Upper lobe of left lung (tissue), 6 donors: Measurements from ENCODE around the gene UBE2F. TPM values are rescaled to one million over a fixed set of nuclear protein-coding genes. Genes with fewer than 3 reads are reported as not detected.
A peak's percentile ranks its signal among the peaks of the same experiment; 100 is the strongest.

Experiments
- ATAC-seq, 2 donors: fragments of 200-7000 bp; cut with Tn5 transposase; one replicate each; pipeline ENCODE4 v1.9.1; 2022; ENCODE audit warnings: mild to moderate bottlenecking in 2 of 2, moderate library complexity in 2 of 2; ENCODE audit not compliant: low FRiP score in 2 of 2
- DNase-seq, 2 donors: peaks; one replicate each; pipeline ENCODE4 v3.0.0-alpha.2; 2019 to 2020
- H3K27ac ChIP-seq, 4 donors: fragments of 200-600 bp; sonication (generic); one replicate each; pipeline ENCODE4 v1.5.1; 2016 to 2019
- H3K27me3 ChIP-seq, 4 donors: fragments of 200-600 bp; sonication (generic); one replicate each; pipeline ENCODE4 v1.5.1; 2017 to 2019
- H3K36me3 ChIP-seq, 4 donors: fragments of 200-600 bp; sonication (generic); one replicate each; pipeline ENCODE4 v1.5.1; 2016 to 2019
- H3K4me1 ChIP-seq, 4 donors: fragments of 200-600 bp; sonication (generic); one replicate each; pipeline ENCODE4 v1.5.1; 2018 to 2019
- H3K4me3 ChIP-seq, 4 donors: fragments of 200-600 bp; sonication (generic); one replicate each; pipeline ENCODE4 v1.5.1; 2017 to 2019; ENCODE audit warnings: mild to moderate bottlenecking in 2 of 4, moderate library complexity in 1 of 4
- H3K9me3 ChIP-seq, 4 donors: fragments of 200-600 bp; sonication (generic); one replicate each; pipeline ENCODE4 v1.5.1; 2018 to 2019
- EP300 ChIP-seq, 4 donors: sonication (generic); formaldehyde crosslinking; IDR thresholded peaks; one replicate each; pipeline ENCODE4 v1.5.1; 2017; ENCODE audit warnings: antibody characterized with exemption in 4 of 4, control low read depth in 2 of 4
- POLR2A ChIP-seq, 4 donors: fragments of 450-650 bp; IDR thresholded peaks; one replicate each; pipeline ENCODE4 v1.5.1; 2016 to 2017; ENCODE audit warnings: antibody characterized with exemption in 4 of 4, mild to moderate bottlenecking in 2 of 4
- POLR2AphosphoS5 ChIP-seq, 2 donors: sonication (generic); formaldehyde crosslinking; IDR thresholded peaks; one replicate each; pipeline ENCODE4 v1.5.1; 2017; ENCODE audit warnings: antibody characterized with exemption in 2 of 2
- WGBS, 2 donors: methylation state at CpG; one replicate each; pipeline ENCODE4 v1.1.5; 2017 to 2018; 5-methylcytosine and 5-hydroxymethylcytosine counted together
- total RNA-seq, 6 donors: library from RNA; depleted of rRNA in 4 of 6; stranded (reverse); fragments of >200 nt in 4 of 6; gene quantifications; one replicate each; pipeline versions ENCODE4 v1.1.0 to v1.2.1, GENCODE V29; 2016 to 2021
- TF ChIP-seq, protein P1 (sequence below), 6 experiments: fragments of 450-650 bp in 4 of 6; fragments of 200-600 bp in 2 of 6; sonication (generic) in 2 of 6; IDR thresholded peaks; one replicate each; pipeline ENCODE4 v1.5.1; 2016 to 2019; ENCODE audit warnings: antibody characterized with exemption in 6 of 6
- donor health status: DM: no; HTN: no; CAD: no; lungs with moderate emphysema.
- donor health status: DM: no; HTN: yes; CAD: no; lungs with severe emphysema.

The UBE2F gene
- total RNA-seq, 6 donors from 2014 or later, result 11.5 to 65.5 (median 39.8) TPM

DNA sequence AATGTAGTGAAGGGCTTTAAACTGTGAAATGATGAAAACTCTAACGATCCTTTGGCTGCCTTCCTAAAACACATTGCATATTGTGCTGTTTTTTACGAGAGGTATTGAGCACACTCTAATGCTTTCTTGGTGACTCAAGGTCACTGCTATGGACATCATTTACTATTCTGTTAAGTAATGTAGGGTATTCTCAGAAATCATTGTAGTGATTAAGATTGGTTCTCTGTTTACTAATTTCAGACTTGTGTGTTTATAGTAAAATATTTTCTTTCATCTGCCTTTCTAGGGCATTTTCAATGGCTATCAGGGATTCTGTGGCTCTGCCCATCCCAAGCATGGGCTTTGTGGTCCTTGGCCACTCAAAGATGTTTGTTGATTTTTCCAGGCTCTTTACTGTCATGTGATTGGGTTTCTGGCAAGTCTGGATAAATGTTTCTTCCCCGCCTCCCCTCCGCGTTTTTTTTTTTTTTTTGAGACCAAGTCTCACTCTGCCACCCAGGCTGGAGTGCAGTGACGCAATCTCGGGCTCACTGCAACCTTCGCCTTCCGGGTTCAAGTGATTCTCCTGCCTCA lies 29.3 kb downstream of the UBE2F start:
- 48 to 53% methylated on average over 9 of the region's 9 CpGs for WGBS, 2 donors
- DNase-seq (peak in 1 of 2 donors; percentile 50), ATAC-seq (no peak)
- TF ChIP-seq EP300 (IDR thresholded peaks at IDR 0.05) (no peak), POLR2AphosphoS5 (IDR thresholded peaks at IDR 0.05) (no peak), POLR2A (IDR thresholded peaks at IDR 0.05) (no peak)
- TF ChIP-seq, protein P1, sequence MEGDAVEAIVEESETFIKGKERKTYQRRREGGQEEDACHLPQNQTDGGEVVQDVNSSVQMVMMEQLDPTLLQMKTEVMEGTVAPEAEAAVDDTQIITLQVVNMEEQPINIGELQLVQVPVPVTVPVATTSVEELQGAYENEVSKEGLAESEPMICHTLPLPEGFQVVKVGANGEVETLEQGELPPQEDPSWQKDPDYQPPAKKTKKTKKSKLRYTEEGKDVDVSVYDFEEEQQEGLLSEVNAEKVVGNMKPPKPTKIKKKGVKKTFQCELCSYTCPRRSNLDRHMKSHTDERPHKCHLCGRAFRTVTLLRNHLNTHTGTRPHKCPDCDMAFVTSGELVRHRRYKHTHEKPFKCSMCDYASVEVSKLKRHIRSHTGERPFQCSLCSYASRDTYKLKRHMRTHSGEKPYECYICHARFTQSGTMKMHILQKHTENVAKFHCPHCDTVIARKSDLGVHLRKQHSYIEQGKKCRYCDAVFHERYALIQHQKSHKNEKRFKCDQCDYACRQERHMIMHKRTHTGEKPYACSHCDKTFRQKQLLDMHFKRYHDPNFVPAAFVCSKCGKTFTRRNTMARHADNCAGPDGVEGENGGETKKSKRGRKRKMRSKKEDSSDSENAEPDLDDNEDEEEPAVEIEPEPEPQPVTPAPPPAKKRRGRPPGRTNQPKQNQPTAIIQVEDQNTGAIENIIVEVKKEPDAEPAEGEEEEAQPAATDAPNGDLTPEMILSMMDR (IDR thresholded peaks at IDR 0.05), result no peak
- H3K27ac ChIP-seq, result no peak overlapping the region
- H3K9me3 ChIP-seq, result no peaks in the 10 kb centered on the region
- H3K27me3 ChIP-seq, result no peaks in the 10 kb centered on the region
- no peak overlapping the region for H3K4me3 ChIP-seq
- H3K36me3 ChIP-seq, result peaks cover 4 to 28% (median 9%) of the 10 kb centered on the region in 4 donors
- no peaks in the 10 kb centered on the region for H3K4me1 ChIP-seq

- no peaks in the 10 kb centered on the region for H3K9me3 ChIP-seq
- 70 to 71% methylated on average over 4 of the region's 4 CpGs for WGBS, 2 donors
- H3K36me3 ChIP-seq, result peaks cover 0 to 18% (median 4%) of the 10 kb centered on the region in 4 donors
- H3K27me3 ChIP-seq, result no peaks in the 10 kb centered on the region
- no peak overlapping the region for H3K27ac ChIP-seq
- ATAC-seq (no peak), DNase-seq (no peak)
- H3K4me1 ChIP-seq, result no peaks in the 10 kb centered on the region
- H3K4me3 ChIP-seq, result no peak overlapping the region
- no peak for TF ChIP-seq EP300 (IDR thresholded peaks at IDR 0.05)
- TF ChIP-seq, protein P1 (IDR thresholded peaks at IDR 0.05), result no peak
- no peak for TF ChIP-seq POLR2AphosphoS5 (IDR thresholded peaks at IDR 0.05)
- TF ChIP-seq POLR2A (IDR thresholded peaks at IDR 0.05), result no peak
Measured at GRCh38 chr2:237997521-237997920, 30.7 kb downstream of the UBE2F start.

DNA sequence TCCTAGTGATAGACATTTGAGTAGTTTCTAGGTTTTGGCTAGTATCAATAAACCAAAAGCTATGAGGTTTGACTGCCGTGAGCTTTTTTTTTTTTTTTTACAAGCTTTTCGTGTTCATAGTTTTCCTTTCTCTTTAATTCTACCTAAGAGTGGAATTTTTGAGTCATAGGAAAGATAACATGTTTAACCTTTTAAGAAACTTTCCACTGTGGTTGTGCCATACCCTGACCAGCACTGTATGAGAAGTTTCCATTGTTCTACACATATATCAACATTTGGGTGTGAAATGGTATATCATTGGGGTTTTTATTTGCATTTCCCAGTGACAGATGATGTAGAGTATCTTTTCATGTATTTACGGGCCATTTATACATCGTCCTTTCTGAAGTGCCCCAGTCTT lies 31.7 kb downstream of the UBE2F start:
- no peak for ATAC-seq
- 77 to 80% methylated on average over 4 of the region's 4 CpGs for WGBS, 2 donors
- TF ChIP-seq EP300 (IDR thresholded peaks at IDR 0.05) (no peak), POLR2AphosphoS5 (IDR thresholded peaks at IDR 0.05) (no peak)

GRCh38 chr2:238003234-238004031 lies 36.6 kb downstream of the UBE2F start:
- WGBS, 2 donors, result 84 to 91% methylated on average over 7 of the region's 7 CpGs
- ATAC-seq (no peak), DNase-seq (no peak)
- no peaks in the 10 kb centered on the region for H3K27me3 ChIP-seq
- no peaks in the 10 kb centered on the region for H3K9me3 ChIP-seq
- H3K27ac ChIP-seq, result no peak overlapping the region
- peaks cover 0 to 4% (median 2%) of the 10 kb centered on the region in 4 donors for H3K36me3 ChIP-seq
- H3K4me3 ChIP-seq, result no peak overlapping the region
- no peak for TF ChIP-seq POLR2AphosphoS5 (IDR thresholded peaks at IDR 0.05)
- TF ChIP-seq, protein P1 (IDR thresholded peaks at IDR 0.05), result no peak
- TF ChIP-seq EP300 (IDR thresholded peaks at IDR 0.05), result no peak
- TF ChIP-seq POLR2A (IDR thresholded peaks at IDR 0.05), result no peak
- H3K4me1 ChIP-seq, result no peaks in the 10 kb centered on the region

More for the DNA sequence above, 31.7 kb downstream of the UBE2F start:
- H3K27ac ChIP-seq, result no peak overlapping the region
- H3K9me3 ChIP-seq, result no peaks in the 10 kb centered on the region
- no peaks in the 10 kb centered on the region for H3K27me3 ChIP-seq
- H3K4me1 ChIP-seq, result no peaks in the 10 kb centered on the region
- no peak overlapping the region for H3K4me3 ChIP-seq
- peaks cover 0 to 13% (median 1%) of the 10 kb centered on the region in 4 donors for H3K36me3 ChIP-seq
- no peak for DNase-seq

- no peak overlapping the region for H3K27ac ChIP-seq
- TF ChIP-seq EP300 (IDR thresholded peaks at IDR 0.05), result no peak
- TF ChIP-seq, protein P1 (IDR thresholded peaks at IDR 0.05), result no peak
- TF ChIP-seq POLR2A (IDR thresholded peaks at IDR 0.05), result no peak
- TF ChIP-seq POLR2AphosphoS5 (IDR thresholded peaks at IDR 0.05), result no peak
- H3K4me1 ChIP-seq, result no peaks in the 10 kb centered on the region
- H3K9me3 ChIP-seq, result no peaks in the 10 kb centered on the region
- DNase-seq, result no peak
- no peaks in the 10 kb centered on the region for H3K27me3 ChIP-seq
- 91 to 94% methylated on average over 3 of the region's 3 CpGs for WGBS, 2 donors
- ATAC-seq, result no peak
- peaks cover 0 to 4% (median 2%) of the 10 kb centered on the region in 4 donors for H3K36me3 ChIP-seq
- no peak overlapping the region for H3K4me3 ChIP-seq
Measured at GRCh38 chr2:238004077-238004830, 37.4 kb downstream of the UBE2F start.
